HepG2 (cell line): ENCODE data around the gene RAPGEF5. TPM values are rescaled to one million over a fixed set of nuclear protein-coding genes. Genes with fewer than 3 reads are reported as not detected.

Source experiments
- ATAC-seq: fragments of 200-7000 bp; cut with Tn5 transposase; 3 replicates; pipeline ENCODE4 v1.9.1; 2020; ENCODE audit warnings: mild to moderate bottlenecking, moderate library complexity
- BruUV-seq: library from RNA; stranded (reverse); fragments of 400-500 nt; replicated peaks from 2 replicates; lab custom pipeline; 2021; lab: Mats Ljungman, UMichigan
- CTCF ChIA-PET: fragments of 300-600 bp; formaldehyde crosslinking; extraction: SDS; loops from one replicate; lab custom pipeline; 2021; ENCODE audit warnings: low total read pairs, inconsistent platforms, low intra/inter-chr PET ratio; lab: Yijun Ruan, JAX
- POLR2A ChIA-PET: fragments of 350-600 bp; sonication (Branson Sonifier 250); formaldehyde crosslinking; loops from one replicate; lab custom pipeline; 2020; ENCODE audit warnings: antibody characterized with exemption, inconsistent platforms; lab: Yijun Ruan, JAX
- DNase-seq: peaks from one replicate; pipeline ENCODE4 v3.0.0-alpha.2; 2015; ENCODE audit warnings: low spot score
- FAIRE-seq: peaks from 3 replicates; lab custom pipeline; 2011; peaks lifted over from hg19 to GRCh38; lab: Jason Lieb, UNC
- H2AFZ ChIP-seq: one replicate; pipeline ENCODE4 v1.6.1; 2011; ENCODE audit warnings: low read length, inconsistent platforms
- H3K27ac ChIP-seq: fragments of 300-600 bp; 3 replicates; pipeline ENCODE4 v1.8.0; 2011; ENCODE audit warnings: mixed run types, mild to moderate bottlenecking, mixed read lengths, low read length, inconsistent platforms; ENCODE audit not compliant: insufficient read depth; ENCODE audit errors: extremely low read length
- H3K27me3 ChIP-seq, 2 experiments: fragments of 200-600 bp in 1 of 2; 2 replicates in 1 of 2; 3 replicates in 1 of 2; pipeline versions ENCODE4 v1.6.0 to v1.8.0; 2011; ENCODE audit warnings: low read length in 2 of 2, mild to moderate bottlenecking in 2 of 2, moderate library complexity in 2 of 2, inconsistent platforms in 1 of 2; ENCODE audit not compliant: insufficient read depth in 2 of 2, control insufficient read depth in 1 of 2
- H3K36me3 ChIP-seq, 2 experiments: fragments of 200-600 bp in 1 of 2; replicated peaks in 1 of 2; 2 replicates in 1 of 2; 3 replicates in 1 of 2; pipeline versions ENCODE4 v1.5.1 to v1.8.0; 2011; ENCODE audit warnings: low read length in 2 of 2, inconsistent platforms in 1 of 2; ENCODE audit not compliant: insufficient read depth in 2 of 2, control insufficient read depth in 1 of 2
- H3K4me1 ChIP-seq: 2 replicates; pipeline ENCODE4 v1.5.1; 2012; ENCODE audit warnings: low read length, inconsistent platforms; ENCODE audit not compliant: insufficient read depth
- H3K4me2 ChIP-seq: 2 replicates; pipeline ENCODE4 v1.6.0; 2011; ENCODE audit warnings: low read depth, low read length, inconsistent platforms
- H3K4me3 ChIP-seq, 3 experiments: fragments of 200-600 bp in 1 of 3; sonication (generic), shearing (Covaris generic) in 1 of 3; replicated peaks in 1 of 3; 2 replicates each; pipeline ENCODE4 v1.5.1; 2011 to 2016; ENCODE audit warnings: low read length in 3 of 3, inconsistent platforms in 2 of 3, low read depth in 2 of 3, mild to moderate bottlenecking in 2 of 3, control low read depth in 1 of 3, mixed read lengths in 1 of 3; ENCODE audit not compliant: insufficient read depth in 1 of 3
- H3K79me2 ChIP-seq: one replicate; pipeline ENCODE4 v1.6.1; 2011; ENCODE audit warnings: low read length, inconsistent platforms; ENCODE audit not compliant: insufficient read depth
- H3K9ac ChIP-seq: 2 replicates; pipeline ENCODE4 v1.6.0; 2011; ENCODE audit warnings: mild to moderate bottlenecking, low read depth, low read length, inconsistent platforms; ENCODE audit not compliant: insufficient read depth
- H3K9me3 ChIP-seq: 2 replicates; pipeline ENCODE4 v1.5.1; 2012; ENCODE audit warnings: mild to moderate bottlenecking, low read length
- H4K20me1 ChIP-seq: 2 replicates; pipeline ENCODE4 v1.6.0; 2011; ENCODE audit warnings: inconsistent platforms, mild to moderate bottlenecking, low read length, moderate library complexity; ENCODE audit not compliant: insufficient read depth
- FOXJ3 ChIP-seq: sonication (generic); formaldehyde crosslinking; IDR thresholded peaks from 2 replicates; pipeline ENCODE4 v1.4.0; 2020; ENCODE audit warnings: missing genetic modification reagents, mild to moderate bottlenecking, borderline replicate concordance
- HNRNPLL ChIP-seq: fragments of 200-400 bp; formaldehyde crosslinking; IDR thresholded peaks from 2 replicates; pipeline ENCODE4 v1.6.1; 2017; ENCODE audit warnings: mild to moderate bottlenecking, low read depth, low read length; ENCODE audit not compliant: poor library complexity, severe bottlenecking
- MBD4 ChIP-seq: IDR thresholded peaks from 2 replicates; pipeline ENCODE4 v1.6.1; 2012; ENCODE audit warnings: low read length, inconsistent platforms, borderline replicate concordance
- MED1 ChIP-seq: sonication (generic); formaldehyde crosslinking; IDR thresholded peaks from 2 replicates; pipeline ENCODE4 v1.4.0; 2020; ENCODE audit warnings: missing genetic modification reagents
- NFATC3 ChIP-seq: sonication (generic); formaldehyde crosslinking; IDR thresholded peaks from 2 replicates; pipeline ENCODE4 v1.5.1; 2020; ENCODE audit warnings: mild to moderate bottlenecking, missing genetic modification reagents
- PRPF4 ChIP-seq: fragments of 200-400 bp; formaldehyde crosslinking; IDR thresholded peaks from 2 replicates; pipeline ENCODE4 v1.6.1; 2016; ENCODE audit warnings: low read length, low read depth; ENCODE audit not compliant: poor library complexity, severe bottlenecking
- RBM39 ChIP-seq: fragments of 200-400 bp; formaldehyde crosslinking; IDR thresholded peaks from one replicate; pipeline ENCODE4 v1.6.1; 2018; ENCODE audit warnings: antibody characterized with exemption, mild to moderate bottlenecking, low read depth, low read length; ENCODE audit not compliant: poor library complexity, severe bottlenecking
- ZNF160 ChIP-seq: sonication (generic); formaldehyde crosslinking; IDR thresholded peaks from 2 replicates; pipeline ENCODE4 v1.8.0; 2022; ENCODE audit warnings: mild to moderate bottlenecking, inconsistent platforms, missing genetic modification reagents
- ZNF205 ChIP-seq: IDR thresholded peaks from 2 replicates; pipeline ENCODE4 v1.6.1; 2018; ENCODE audit warnings: missing biosample characterization, missing genetic modification reagents
- ZNF326 ChIP-seq: sonication (generic); formaldehyde crosslinking; IDR thresholded peaks from 2 replicates; pipeline ENCODE4 v1.4.0; 2020; ENCODE audit warnings: missing genetic modification reagents, borderline replicate concordance
- ZNF543 ChIP-seq: sonication (generic); formaldehyde crosslinking; IDR thresholded peaks from 2 replicates; pipeline ENCODE4 v1.4.0; 2020; ENCODE audit warnings: mild to moderate bottlenecking, missing genetic modification reagents
- ZNF761 ChIP-seq: sonication (generic); formaldehyde crosslinking; conservative IDR thresholded peaks from 2 replicates; pipeline ENCODE4 v1.4.0; 2020; ENCODE audit warnings: mild to moderate bottlenecking, missing genetic modification reagents
- ZNF768 ChIP-seq: sonication (generic); formaldehyde crosslinking; IDR thresholded peaks from 2 replicates; pipeline ENCODE4 v1.4.0; 2020; ENCODE audit warnings: missing genetic modification reagents
- ZSCAN9 ChIP-seq: IDR thresholded peaks from 2 replicates; pipeline ENCODE4 v1.6.1; 2016; ENCODE audit warnings: borderline replicate concordance
- WGBS: methylation state at CpG from one replicate; pipeline ENCODE4 v1.1.6; 2017; ENCODE audit warnings: low lambda C conversion rate; 5-methylcytosine and 5-hydroxymethylcytosine counted together
- in situ Hi-C: cut with HindIII; loops from 2 replicates; pipeline ENCODE4 v1.10.0; 2017; ENCODE audit warnings: low pct_unique_long_range_greater_than_20kb; ENCODE audit not compliant: extremely low pct_ligation_motif_present
- intact Hi-C: fragments of 100-400 bp; cut with micrococcal nuclease; formaldehyde crosslinking; loops from one replicate; pipeline ENCODE4 v1.10.0; 2022; ENCODE audit not compliant: unreplicated experiment
- polyA plus RNA-seq, 8 experiments: library from polyadenylated mRNA; depleted of rRNA in 3 of 8; stranded (reverse) in 7 of 8; unstranded in 1 of 8; fragments of >200 nt; fragmentation: Illumina TruSeq in 4 of 8; extraction: Trizol in 4 of 8; gene quantifications; 2 replicates each; pipeline versions ENCODE4 v1.2.1 to v1.2.3, GENCODE V29; 2011 to 2016; ENCODE audit warnings: low read depth in 4 of 8, missing spikeins in 1 of 8, mixed read lengths in 1 of 8; ENCODE audit not compliant: insufficient read depth in 1 of 8
- total RNA-seq, 5 experiments: library from RNA; depleted of rRNA; stranded (reverse); fragments of >200 nt; fragmentation: Illumina TruSeq; extraction: Trizol; gene quantifications; 2 replicates each; pipeline ENCODE4 v1.2.3, GENCODE V29; 2016; ENCODE audit warnings: low read depth in 1 of 5
- TF ChIP-seq, protein P1 (sequence below): sonication (generic); formaldehyde crosslinking; conservative IDR thresholded peaks from 2 replicates; pipeline ENCODE4 v1.4.0; 2020; ENCODE audit warnings: missing genetic modification reagents
- TF ChIP-seq, protein P2 (sequence below): IDR thresholded peaks from 2 replicates; pipeline ENCODE4 v1.6.1; 2012; ENCODE audit warnings: low read depth, low read length, improper control_type of control experiment

RAPGEF5 gene
- total and polyA plus RNA-seq, 2 of the 13 experiments (the other 11 are each of a cell fraction or from before 2014, with no cell fraction given) = 17.1 to 23.4 TPM

DNA sequence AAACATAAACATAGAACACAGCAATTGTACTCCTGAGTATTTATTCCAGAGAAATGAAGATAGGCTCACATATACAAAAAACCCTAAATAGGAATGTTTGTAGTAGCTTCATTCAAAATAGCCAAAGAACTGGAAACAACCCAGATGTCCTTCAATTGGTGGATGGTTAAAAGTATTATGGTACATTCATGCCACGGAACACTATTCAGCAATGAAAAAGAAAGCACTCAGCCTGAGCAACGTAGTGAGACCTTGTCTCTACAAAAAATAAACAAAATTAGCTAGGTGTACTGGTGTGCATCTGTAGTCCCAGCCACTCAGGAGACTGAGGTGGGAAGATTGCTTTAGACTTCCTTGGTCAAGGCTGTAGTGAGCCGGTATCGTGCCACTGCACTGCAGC lies 94.4 kb downstream of the RAPGEF5 start:
- Histone ChIP-seq H3K36me3 (peaks cover 3 to 23% of the 10 kb centered on the region in 2 experiments; a peak in 4 of 5 replicates), H4K20me1 (peaks cover 5% of the 10 kb centered on the region; the same call in 1 of the 2 replicates), H3K4me2 (no peak overlapping the region), H3K79me2 (no peaks in the 10 kb centered on the region), H3K27ac (no peak overlapping the region), H3K4me1 (no peaks in the 10 kb centered on the region), H2AFZ (no peak overlapping the region)
- no peak for DNase-seq
- TF ChIP-seq HNRNPLL (no peak), ZNF761 (CRISPR knock-in tag) (no peak)
- TF ChIP-seq, all 625 proteins: peak for 0
- ATAC-seq (no peak), FAIRE-seq (no peak)
- Histone ChIP-seq H3K4me3 (no peak overlapping the region), H3K27me3 (no peaks in the 10 kb centered on the region), H3K9ac (no peak overlapping the region), H3K9me3 (no peaks in the 10 kb centered on the region)
- in situ Hi-C loops = no loop called here
- POLR2A ChIA-PET = no interaction called here
- CTCF ChIA-PET = no interaction called here
- no TSS peak for BruUV-seq
- intact Hi-C loops = loop anchor here (10.0 kb wide), 1 partner anchor 128 kb away; no protein-coding TSS in a partner anchor
- WGBS = 96% methylated on average over 4 of the region's 4 CpGs

DNA sequence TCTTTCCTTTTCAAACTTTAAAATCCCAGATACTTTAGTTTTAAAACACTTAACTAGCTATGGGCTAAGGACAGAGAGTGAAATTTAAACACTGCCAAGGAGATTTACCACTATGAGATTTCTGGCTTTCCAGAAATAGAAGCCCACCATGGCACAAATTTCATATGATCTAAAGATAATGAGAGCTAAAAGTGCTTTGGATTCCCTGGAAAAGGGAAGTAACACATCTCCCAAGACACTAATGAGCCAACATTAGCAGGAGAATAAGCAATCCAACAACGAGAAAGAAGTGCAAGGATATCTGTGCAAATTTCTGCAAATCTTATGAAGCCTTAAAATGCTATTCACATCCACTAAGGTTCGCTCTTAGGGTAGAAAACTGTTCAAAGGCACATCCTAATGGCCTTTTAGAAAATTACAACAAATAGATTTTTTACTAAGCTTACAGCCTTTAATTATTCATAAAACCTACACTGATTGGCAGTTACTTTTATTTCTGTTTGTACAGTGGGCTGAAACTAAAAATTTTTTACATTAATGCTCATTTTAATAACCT lies 100.3 kb downstream of the RAPGEF5 start:
- Histone ChIP-seq H3K27me3 (no peaks in the 10 kb centered on the region), H2AFZ (no peak overlapping the region), H3K9ac (no peak overlapping the region), H3K36me3 (peaks cover 4 to 25% of the 10 kb centered on the region in 2 experiments; a peak in 4 of 5 replicates), H3K4me1 (no peaks in the 10 kb centered on the region), H3K27ac (no peak overlapping the region), H3K4me2 (no peak overlapping the region), H3K79me2 (no peaks in the 10 kb centered on the region), H3K9me3 (no peaks in the 10 kb centered on the region), H3K4me3 (no peak overlapping the region), H4K20me1 (peaks cover 4% of the 10 kb centered on the region)
- DNase-seq = no peak
- in situ Hi-C loops = no loop called here
- 98% methylated on average over 2 of the region's 2 CpGs for WGBS
- intact Hi-C loops = no loop called here
- no TSS peak for BruUV-seq
- TF ChIP-seq, protein P1, sequence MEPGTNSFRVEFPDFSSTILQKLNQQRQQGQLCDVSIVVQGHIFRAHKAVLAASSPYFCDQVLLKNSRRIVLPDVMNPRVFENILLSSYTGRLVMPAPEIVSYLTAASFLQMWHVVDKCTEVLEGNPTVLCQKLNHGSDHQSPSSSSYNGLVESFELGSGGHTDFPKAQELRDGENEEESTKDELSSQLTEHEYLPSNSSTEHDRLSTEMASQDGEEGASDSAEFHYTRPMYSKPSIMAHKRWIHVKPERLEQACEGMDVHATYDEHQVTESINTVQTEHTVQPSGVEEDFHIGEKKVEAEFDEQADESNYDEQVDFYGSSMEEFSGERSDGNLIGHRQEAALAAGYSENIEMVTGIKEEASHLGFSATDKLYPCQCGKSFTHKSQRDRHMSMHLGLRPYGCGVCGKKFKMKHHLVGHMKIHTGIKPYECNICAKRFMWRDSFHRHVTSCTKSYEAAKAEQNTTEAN (CRISPR knock-in tag) = no peak
- TF ChIP-seq ZNF326 (CRISPR knock-in tag) = no peak
- no peak for TF ChIP-seq ZNF543 (CRISPR knock-in tag)
- TF ChIP-seq, protein P2, sequence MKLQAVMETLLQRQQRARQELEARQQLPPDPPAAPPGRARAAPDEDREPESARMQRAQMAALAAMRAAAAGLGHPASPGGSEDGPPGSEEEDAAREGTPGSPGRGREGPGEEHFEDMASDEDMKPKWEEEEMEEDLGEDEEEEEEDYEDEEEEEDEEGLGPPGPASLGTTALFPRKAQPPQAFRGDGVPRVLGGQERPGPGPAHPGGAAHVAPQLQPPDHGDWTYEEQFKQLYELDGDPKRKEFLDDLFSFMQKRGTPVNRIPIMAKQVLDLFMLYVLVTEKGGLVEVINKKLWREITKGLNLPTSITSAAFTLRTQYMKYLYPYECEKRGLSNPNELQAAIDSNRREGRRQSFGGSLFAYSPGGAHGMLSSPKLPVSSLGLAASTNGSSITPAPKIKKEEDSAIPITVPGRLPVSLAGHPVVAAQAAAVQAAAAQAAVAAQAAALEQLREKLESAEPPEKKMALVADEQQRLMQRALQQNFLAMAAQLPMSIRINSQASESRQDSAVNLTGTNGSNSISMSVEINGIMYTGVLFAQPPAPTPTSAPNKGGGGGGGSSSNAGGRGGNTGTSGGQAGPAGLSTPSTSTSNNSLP = no peak
- TF ChIP-seq PRPF4 = no peak
- TF ChIP-seq MED1 (CRISPR knock-in tag) = no peak
- no peak for TF ChIP-seq ZNF205
- no peak for TF ChIP-seq RBM39
- no peak for TF ChIP-seq NFATC3 (CRISPR knock-in tag)
- TF ChIP-seq FOXJ3 (CRISPR knock-in tag) = no peak
- no peak for TF ChIP-seq MBD4
- TF ChIP-seq ZNF160 (CRISPR knock-in tag) = no peak
- no peak for TF ChIP-seq ZNF768
- no peak for TF ChIP-seq ZSCAN9 (CRISPR knock-in tag)
- CTCF ChIA-PET = no interaction called here
- ATAC-seq = no peak
- no peak for FAIRE-seq
- POLR2A ChIA-PET = no interaction called here
